ENCODE data around the gene THSD4.

The THSD4 gene

GRCh38 chr15:71469413-71469812 is 354.1 kb downstream of the THSD4 start:
- DNase-seq: peak; percentile 46

- no peak for DNase-seq
These were observed 356.1 kb downstream of the THSD4 start for GRCh38 chr15:71471347-71471746.

GRCh38 chr15:71472566-71472965 is 357.3 kb downstream of the THSD4 start:
- no peak for DNase-seq

GRCh38 chr15:71473751-71474150 is 358.5 kb downstream of the THSD4 start:
- DNase-seq: no peak

GRCh38 chr15:71476823-71477222 is 361.6 kb downstream of the THSD4 start:
- DNase-seq: no peak

GRCh38 chr15:71480556-71480955 is 365.3 kb downstream of the THSD4 start:
- no peak for DNase-seq

GRCh38 chr15:71484080-71484479 is 368.8 kb downstream of the THSD4 start:
- no peak for DNase-seq

- DNase-seq: peak; percentile 13
These were observed 369.9 kb downstream of the THSD4 start for GRCh38 chr15:71485094-71485693.

- DNase-seq: no peak
These were observed 374.3 kb downstream of the THSD4 start for GRCh38 chr15:71489570-71489969.

GRCh38 chr15:71493526-71493925 is 378.3 kb downstream of the THSD4 start:
- no peak for DNase-seq

- no peak for DNase-seq
These were observed 379.5 kb downstream of the THSD4 start for GRCh38 chr15:71494563-71495397.

GRCh38 chr15:71495398-71495780 is 380.1 kb downstream of the THSD4 start:
- no peak for DNase-seq

- no peak for DNase-seq
These were observed 381.2 kb downstream of the THSD4 start for GRCh38 chr15:71496336-71496955.

GRCh38 chr15:71501344-71502076 is 386.2 kb downstream of the THSD4 start:
- no peak for DNase-seq

GRCh38 chr15:71502077-71502432 is 386.8 kb downstream of the THSD4 start:
- DNase-seq: no peak

GRCh38 chr15:71505962-71506361 is 390.7 kb downstream of the THSD4 start:
- no peak for DNase-seq

- no peak for DNase-seq
These were observed 391.7 kb downstream of the THSD4 start for GRCh38 chr15:71506946-71507345.

GRCh38 chr15:71508081-71508682 is 392.9 kb downstream of the THSD4 start:
- DNase-seq: no peak

GRCh38 chr15:71509139-71509538 is 393.9 kb downstream of the THSD4 start:
- DNase-seq: no peak

GRCh38 chr15:71510763-71511162 is 395.5 kb downstream of the THSD4 start:
- no peak for DNase-seq

- DNase-seq: no peak
These were observed 396.8 kb downstream of the THSD4 start for GRCh38 chr15:71511796-71512681.

GRCh38 chr15:71512682-71513006 is 397.4 kb downstream of the THSD4 start:
- no peak for DNase-seq

Measured in RPMI8226 (cell line).